Ishikawa (cell line): ENCODE results near the gene ALG8.

Source experiments
- CEBPB ChIP-seq: IDR thresholded peaks from 2 replicates; pipeline ENCODE4 v1.6.1; 2012
- CREB1 ChIP-seq: IDR thresholded peaks from 2 replicates; pipeline ENCODE4 v1.6.1; 2012; ENCODE audit warnings: low read depth
- EGR1 ChIP-seq: IDR thresholded peaks from 2 replicates; pipeline ENCODE4 v1.6.1; 2012
- EP300 ChIP-seq: IDR thresholded peaks from 2 replicates; pipeline ENCODE4 v1.6.1; 2012; ENCODE audit warnings: borderline replicate concordance
- NFIC ChIP-seq: IDR thresholded peaks from 2 replicates; pipeline ENCODE4 v1.6.1; 2012
- RAD21 ChIP-seq: IDR thresholded peaks from 2 replicates; pipeline ENCODE4 v1.6.1; 2012; ENCODE audit warnings: low read depth
- TAF1 ChIP-seq: IDR thresholded peaks from 2 replicates; pipeline ENCODE4 v1.6.1; 2012; ENCODE audit warnings: low read depth, mild to moderate bottlenecking
- TCF12 ChIP-seq: IDR thresholded peaks from 2 replicates; pipeline ENCODE4 v1.6.1; 2012; ENCODE audit warnings: low read depth
- TEAD4 ChIP-seq: IDR thresholded peaks from 2 replicates; pipeline ENCODE4 v1.6.1; 2012
- YY1 ChIP-seq: IDR thresholded peaks from 2 replicates; pipeline ENCODE4 v1.6.1; 2012; ENCODE audit warnings: low read depth
- ZBTB7A ChIP-seq: IDR thresholded peaks from 2 replicates; pipeline ENCODE4 v1.6.1; 2012; ENCODE audit warnings: low read depth
- TF ChIP-seq, protein P1 (sequence below): IDR thresholded peaks from 2 replicates; pipeline ENCODE4 v1.6.1; 2012
- TF ChIP-seq, protein P2 (sequence below): IDR thresholded peaks from 2 replicates; pipeline ENCODE4 v1.6.1; 2012; ENCODE audit warnings: low read depth, mild to moderate bottlenecking

DNA sequence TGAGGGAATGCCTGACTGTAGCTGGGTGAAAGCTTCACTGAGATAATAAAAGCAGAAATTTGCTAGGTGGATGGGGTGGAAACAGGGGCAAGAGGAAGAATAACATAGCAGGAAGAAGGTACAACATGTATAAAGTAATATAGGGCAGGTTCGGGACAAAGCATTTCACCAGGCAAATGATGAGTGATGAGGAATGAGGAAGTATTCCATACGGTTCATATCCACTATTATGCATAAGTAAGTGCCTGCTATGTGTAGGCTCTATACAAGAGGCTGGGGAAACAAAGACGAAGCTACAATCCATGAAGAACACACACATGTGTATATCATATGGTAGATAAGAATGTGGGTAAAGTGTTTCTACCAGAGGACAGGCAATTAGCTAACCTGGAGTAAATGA lies 67.7 kb downstream of the ALG8 start:
- TF ChIP-seq, protein P1, sequence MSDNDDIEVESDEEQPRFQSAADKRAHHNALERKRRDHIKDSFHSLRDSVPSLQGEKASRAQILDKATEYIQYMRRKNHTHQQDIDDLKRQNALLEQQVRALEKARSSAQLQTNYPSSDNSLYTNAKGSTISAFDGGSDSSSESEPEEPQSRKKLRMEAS = no peak
- TF ChIP-seq CREB1 (no peak), TAF1 (no peak), ZBTB7A (no peak), EP300 (no peak), NFIC (no peak), YY1 (no peak), EGR1 (no peak), RAD21 (no peak), TCF12 (no peak), CEBPB (no peak), TEAD4 (no peak)
- TF ChIP-seq, protein P2, sequence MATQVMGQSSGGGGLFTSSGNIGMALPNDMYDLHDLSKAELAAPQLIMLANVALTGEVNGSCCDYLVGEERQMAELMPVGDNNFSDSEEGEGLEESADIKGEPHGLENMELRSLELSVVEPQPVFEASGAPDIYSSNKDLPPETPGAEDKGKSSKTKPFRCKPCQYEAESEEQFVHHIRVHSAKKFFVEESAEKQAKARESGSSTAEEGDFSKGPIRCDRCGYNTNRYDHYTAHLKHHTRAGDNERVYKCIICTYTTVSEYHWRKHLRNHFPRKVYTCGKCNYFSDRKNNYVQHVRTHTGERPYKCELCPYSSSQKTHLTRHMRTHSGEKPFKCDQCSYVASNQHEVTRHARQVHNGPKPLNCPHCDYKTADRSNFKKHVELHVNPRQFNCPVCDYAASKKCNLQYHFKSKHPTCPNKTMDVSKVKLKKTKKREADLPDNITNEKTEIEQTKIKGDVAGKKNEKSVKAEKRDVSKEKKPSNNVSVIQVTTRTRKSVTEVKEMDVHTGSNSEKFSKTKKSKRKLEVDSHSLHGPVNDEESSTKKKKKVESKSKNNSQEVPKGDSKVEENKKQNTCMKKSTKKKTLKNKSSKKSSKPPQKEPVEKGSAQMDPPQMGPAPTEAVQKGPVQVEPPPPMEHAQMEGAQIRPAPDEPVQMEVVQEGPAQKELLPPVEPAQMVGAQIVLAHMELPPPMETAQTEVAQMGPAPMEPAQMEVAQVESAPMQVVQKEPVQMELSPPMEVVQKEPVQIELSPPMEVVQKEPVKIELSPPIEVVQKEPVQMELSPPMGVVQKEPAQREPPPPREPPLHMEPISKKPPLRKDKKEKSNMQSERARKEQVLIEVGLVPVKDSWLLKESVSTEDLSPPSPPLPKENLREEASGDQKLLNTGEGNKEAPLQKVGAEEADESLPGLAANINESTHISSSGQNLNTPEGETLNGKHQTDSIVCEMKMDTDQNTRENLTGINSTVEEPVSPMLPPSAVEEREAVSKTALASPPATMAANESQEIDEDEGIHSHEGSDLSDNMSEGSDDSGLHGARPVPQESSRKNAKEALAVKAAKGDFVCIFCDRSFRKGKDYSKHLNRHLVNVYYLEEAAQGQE = no peak
